Endodermal cell (in vitro differentiated cells): ENCODE measurements around the gene RBM44. TPM values are rescaled to one million over a fixed set of nuclear protein-coding genes. Genes with fewer than 3 reads are reported as not detected.

Experiments
- DNase-seq: peaks from one replicate; pipeline ENCODE4 v3.0.0-alpha.2; 2017
- H3K27ac ChIP-seq: 2 replicates; pipeline ENCODE4 v1.5.1; 2013; ENCODE audit warnings: mild to moderate bottlenecking, low read depth, low read length, moderate library complexity
- H3K27me3 ChIP-seq: 2 replicates; pipeline ENCODE4 v1.6.1; 2013; ENCODE audit warnings: mild to moderate bottlenecking, low read length, moderate library complexity; ENCODE audit not compliant: insufficient read depth, control insufficient read depth, poor library complexity, severe bottlenecking
- H3K36me3 ChIP-seq: 2 replicates; pipeline ENCODE4 v1.7.0; 2013; ENCODE audit warnings: mild to moderate bottlenecking, low read length, moderate library complexity; ENCODE audit not compliant: control insufficient read depth, insufficient read depth
- H3K4me1 ChIP-seq: one replicate; pipeline ENCODE4 v1.7.0; 2013; ENCODE audit warnings: low read length; ENCODE audit not compliant: control insufficient read depth, insufficient read depth
- H3K4me3 ChIP-seq: 2 replicates; pipeline ENCODE4 v1.5.1; 2013; ENCODE audit warnings: mild to moderate bottlenecking, low read length, moderate library complexity
- H3K9ac ChIP-seq: 2 replicates; pipeline ENCODE4 v1.6.1; 2013; ENCODE audit warnings: mild to moderate bottlenecking, low read length, moderate library complexity; ENCODE audit not compliant: poor library complexity, severe bottlenecking; ENCODE audit errors: extremely low read depth
- H3K9me3 ChIP-seq: 2 replicates; pipeline ENCODE4 v1.6.1; 2013; ENCODE audit warnings: mild to moderate bottlenecking, low read length, moderate library complexity; ENCODE audit not compliant: control insufficient read depth
- H3K27ac Mint-ChIP-seq: 2 replicates; pipeline ENCODE4 v1.8.0; 2020; ENCODE audit warnings: mixed read lengths
- H3K27me3 Mint-ChIP-seq: 2 replicates; pipeline ENCODE4 v1.8.0; 2021; ENCODE audit warnings: mild to moderate bottlenecking, mixed read lengths; ENCODE audit not compliant: insufficient read depth
- H3K36me3 Mint-ChIP-seq: 2 replicates; pipeline ENCODE4 v1.8.0; 2020; ENCODE audit warnings: low read depth, mixed read lengths
- H3K4me1 Mint-ChIP-seq: 2 replicates; pipeline ENCODE4 v1.8.0; 2020; ENCODE audit warnings: mixed read lengths
- H3K4me3 Mint-ChIP-seq: 2 replicates; pipeline ENCODE4 v1.8.0; 2020; ENCODE audit warnings: mild to moderate bottlenecking, moderate library complexity, mixed read lengths
- H3K9me3 Mint-ChIP-seq: 2 replicates; pipeline ENCODE4 v1.8.0; 2020; ENCODE audit warnings: mild to moderate bottlenecking, mixed read lengths
- CTCF ChIP-seq: fragments of 200-600 bp; sonication (generic); conservative IDR thresholded peaks from 2 replicates; pipeline ENCODE4 v1.5.0; 2021; ENCODE audit warnings: antibody characterized with exemption, mild to moderate bottlenecking
- WGBS, 2 experiments: methylation state at CpG; one replicate each; pipeline versions ENCODE4 v1.1.5 to v1.1.7; 2013; ENCODE audit warnings: missing lambda C conversion rate in 2 of 2, mixed read lengths in 1 of 2; ENCODE audit not compliant: insufficient coverage in 1 of 2, insufficient read length in 1 of 2; 5-methylcytosine and 5-hydroxymethylcytosine counted together
- total RNA-seq, 2 donors: library from RNA; stranded (reverse); fragmentation: NEBNext Ultra II Directional in 1 of 2; extraction: Animal tissue kit (Norgen Biotek cat#: 25700) in 1 of 2; gene quantifications; 2 replicates in 1 of 2; 3 replicates in 1 of 2; pipeline ENCODE4 v1.2.1, GENCODE V29; 2021

RBM44 gene
- total RNA-seq, 2 donors from 2014 or later, result 0.42 to 1.2 TPM

GRCh38 chr2:237870754-237871651 lies 72.4 kb downstream of the RBM44 start:
- H3K4me3 Mint-ChIP-seq, result no peak overlapping the region
- no peaks in the 10 kb centered on the region for H3K4me1 Mint-ChIP-seq
- 88 to 91% methylated on average over 15 to 23 of the region's 23 CpGs for WGBS, 2 experiments
- no peaks in the 10 kb centered on the region for H3K27me3 ChIP-seq
- no peak overlapping the region for H3K4me3 ChIP-seq
- no peak overlapping the region for H3K27ac Mint-ChIP-seq
- H3K27me3 Mint-ChIP-seq, result no peaks in the 10 kb centered on the region
- no peak overlapping the region for H3K27ac ChIP-seq
- H3K9me3 ChIP-seq, result no peaks in the 10 kb centered on the region
- DNase-seq, result no peak
- no peaks in the 10 kb centered on the region for H3K36me3 ChIP-seq
- H3K9ac ChIP-seq, result no peak overlapping the region
- no peak for TF ChIP-seq CTCF
- H3K4me1 ChIP-seq, result no peaks in the 10 kb centered on the region
- no peaks in the 10 kb centered on the region for H3K36me3 Mint-ChIP-seq
- H3K9me3 Mint-ChIP-seq, result no peaks in the 10 kb centered on the region

GRCh38 chr2:237872178-237872887 lies 73.8 kb downstream of the RBM44 start:
- H3K4me3 Mint-ChIP-seq, result no peak overlapping the region
- DNase-seq, result no peak
- no peak overlapping the region for H3K9ac ChIP-seq
- no peaks in the 10 kb centered on the region for H3K4me1 ChIP-seq
- H3K9me3 ChIP-seq, result no peaks in the 10 kb centered on the region
- H3K36me3 ChIP-seq, result no peaks in the 10 kb centered on the region
- 95 to 96% methylated on average over 11 to 18 of the region's 19 CpGs for WGBS, 2 experiments
- H3K9me3 Mint-ChIP-seq, result no peaks in the 10 kb centered on the region
- H3K36me3 Mint-ChIP-seq, result no peaks in the 10 kb centered on the region
- no peak for TF ChIP-seq CTCF
- H3K4me3 ChIP-seq, result no peak overlapping the region
- H3K27me3 Mint-ChIP-seq, result no peaks in the 10 kb centered on the region
- H3K27me3 ChIP-seq, result no peaks in the 10 kb centered on the region
- no peaks in the 10 kb centered on the region for H3K4me1 Mint-ChIP-seq
- no peak overlapping the region for H3K27ac Mint-ChIP-seq
- no peak overlapping the region for H3K27ac ChIP-seq

- no peak overlapping the region for H3K27ac ChIP-seq
- no peak for TF ChIP-seq CTCF
- H3K9me3 Mint-ChIP-seq, result no peaks in the 10 kb centered on the region
- H3K27me3 ChIP-seq, result no peaks in the 10 kb centered on the region
- H3K4me3 ChIP-seq, result no peak overlapping the region
- H3K9me3 ChIP-seq, result no peaks in the 10 kb centered on the region
- no peaks in the 10 kb centered on the region for H3K4me1 ChIP-seq
- 92 to 97% methylated on average over 10 to 11 of the region's 11 CpGs for WGBS, 2 experiments
- DNase-seq, result no peak
- H3K4me3 Mint-ChIP-seq, result no peak overlapping the region
- H3K4me1 Mint-ChIP-seq, result no peaks in the 10 kb centered on the region
- no peaks in the 10 kb centered on the region for H3K36me3 ChIP-seq
- no peaks in the 10 kb centered on the region for H3K36me3 Mint-ChIP-seq
- no peaks in the 10 kb centered on the region for H3K27me3 Mint-ChIP-seq
- no peak overlapping the region for H3K9ac ChIP-seq
- H3K27ac Mint-ChIP-seq, result no peak overlapping the region
Measured at GRCh38 chr2:237873421-237873831, 74.8 kb downstream of the RBM44 start.
